HG02870 (cell line): ENCODE data around the gene MAOA.
A peak's percentile ranks its signal among the peaks of the same experiment; 100 is the strongest.

Source experiments
- ATAC-seq: cut with Tn5 transposase; IDR thresholded peaks from one replicate; pipeline ENCODE4 v1.9.1; 2021; ENCODE audit warnings: mild to moderate bottlenecking, moderate library complexity; ENCODE audit not compliant: unreplicated experiment

The MAOA gene

GRCh38 chrX:43745938-43746721 is 90.0 kb downstream of the MAOA start:
- ATAC-seq, result no peak

- ATAC-seq, result no peak
These were observed 91.4 kb downstream of the MAOA start for GRCh38 chrX:43747476-43747875.

GRCh38 chrX:43750248-43750676 is 94.2 kb downstream of the MAOA start:
- peak; percentile 84 for ATAC-seq

- no peak for ATAC-seq
These were observed 97.5 kb downstream of the MAOA start for GRCh38 chrX:43753637-43754036.

- no peak for ATAC-seq
These were observed 100.0 kb downstream of the MAOA start for GRCh38 chrX:43756076-43756475.

- no peak for ATAC-seq
These were observed 101.9 kb downstream of the MAOA start for GRCh38 chrX:43758044-43758443.

GRCh38 chrX:43785930-43786591 is 130.0 kb downstream of the MAOA start:
- no peak for ATAC-seq
